RWPE2 (cell line): Measurements from ENCODE around the gene ECD.
A peak's percentile ranks its signal among the peaks of the same experiment; 100 is the strongest.

ENCODE experiments used
- ATAC-seq: fragments of 200-7000 bp; cut with Tn5 transposase; 3 replicates; pipeline ENCODE4 v1.9.1; 2021; ENCODE audit warnings: low read depth
- DNase-seq: peaks from one replicate; pipeline ENCODE4 v3.0.0-alpha.2; 2020; ENCODE audit warnings: low spot score
- H3K27ac ChIP-seq: fragments of 450-650 bp; 2 replicates; pipeline ENCODE4 v1.5.1; 2017; ENCODE audit warnings: mild to moderate bottlenecking; ENCODE audit not compliant: poor library complexity, severe bottlenecking
- H3K27me3 ChIP-seq: fragments of 250-450 bp; sonication (Bioruptor Pico); 2 replicates; pipeline ENCODE4 v1.5.1; 2021; ENCODE audit warnings: mild to moderate bottlenecking, moderate library complexity; ENCODE audit not compliant: insufficient read depth, poor library complexity, severe bottlenecking
- H3K36me3 ChIP-seq: fragments of 250-450 bp; sonication (Bioruptor Pico); 2 replicates; pipeline ENCODE4 v1.5.1; 2020; ENCODE audit warnings: low read depth, mild to moderate bottlenecking, moderate library complexity
- H3K4me1 ChIP-seq: fragments of 250-450 bp; sonication (Bioruptor Pico); 2 replicates; pipeline ENCODE4 v1.5.1; 2021; ENCODE audit warnings: mild to moderate bottlenecking, moderate library complexity; ENCODE audit not compliant: insufficient read depth, poor library complexity, severe bottlenecking
- H3K4me3 ChIP-seq: fragments of 250-450 bp; sonication (Bioruptor Pico); 2 replicates; pipeline ENCODE4 v1.5.1; 2021; ENCODE audit warnings: mild to moderate bottlenecking, moderate library complexity; ENCODE audit not compliant: severe bottlenecking
- H3K9me3 ChIP-seq: fragments of 250-450 bp; sonication (Bioruptor Pico); 2 replicates; pipeline ENCODE4 v1.5.1; 2021; ENCODE audit warnings: mild to moderate bottlenecking, moderate library complexity; ENCODE audit not compliant: severe bottlenecking
- TF ChIP-seq, protein P1 (sequence below): fragments of 450-650 bp; IDR thresholded peaks from one replicate; pipeline ENCODE4 v1.5.1; 2017; ENCODE audit warnings: mild to moderate bottlenecking, moderate library complexity; ENCODE audit not compliant: poor library complexity, severe bottlenecking

The ECD gene

DNA sequence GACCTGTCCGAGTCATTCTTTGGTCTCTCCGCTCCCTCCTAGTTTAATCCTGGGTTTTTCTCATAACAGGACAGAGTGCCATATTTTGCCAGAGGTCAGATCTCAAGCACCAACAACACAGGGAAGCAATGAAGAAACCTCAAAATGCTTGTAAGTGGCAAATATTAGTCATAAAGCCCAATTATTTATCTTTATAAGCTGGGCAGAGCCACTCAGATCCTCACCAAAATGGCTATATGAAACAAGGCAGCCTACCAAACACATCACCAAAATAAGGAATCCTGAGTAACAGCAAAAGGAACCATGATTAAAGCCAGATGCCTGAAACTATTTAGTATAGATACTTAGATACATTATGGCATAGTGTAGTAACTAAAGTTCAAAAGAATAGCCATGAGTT is 4.7 kb downstream of the ECD start:
- no peak for DNase-seq
- Histone ChIP-seq H3K27ac (no peak overlapping the region), H3K27me3 (no peaks in the 10 kb centered on the region), H3K4me3 (no peak overlapping the region), H3K9me3 (no peaks in the 10 kb centered on the region), H3K4me1 (peaks cover 10% of the 10 kb centered on the region), H3K36me3 (peaks cover 63% of the 10 kb centered on the region)
- TF ChIP-seq, protein P1, sequence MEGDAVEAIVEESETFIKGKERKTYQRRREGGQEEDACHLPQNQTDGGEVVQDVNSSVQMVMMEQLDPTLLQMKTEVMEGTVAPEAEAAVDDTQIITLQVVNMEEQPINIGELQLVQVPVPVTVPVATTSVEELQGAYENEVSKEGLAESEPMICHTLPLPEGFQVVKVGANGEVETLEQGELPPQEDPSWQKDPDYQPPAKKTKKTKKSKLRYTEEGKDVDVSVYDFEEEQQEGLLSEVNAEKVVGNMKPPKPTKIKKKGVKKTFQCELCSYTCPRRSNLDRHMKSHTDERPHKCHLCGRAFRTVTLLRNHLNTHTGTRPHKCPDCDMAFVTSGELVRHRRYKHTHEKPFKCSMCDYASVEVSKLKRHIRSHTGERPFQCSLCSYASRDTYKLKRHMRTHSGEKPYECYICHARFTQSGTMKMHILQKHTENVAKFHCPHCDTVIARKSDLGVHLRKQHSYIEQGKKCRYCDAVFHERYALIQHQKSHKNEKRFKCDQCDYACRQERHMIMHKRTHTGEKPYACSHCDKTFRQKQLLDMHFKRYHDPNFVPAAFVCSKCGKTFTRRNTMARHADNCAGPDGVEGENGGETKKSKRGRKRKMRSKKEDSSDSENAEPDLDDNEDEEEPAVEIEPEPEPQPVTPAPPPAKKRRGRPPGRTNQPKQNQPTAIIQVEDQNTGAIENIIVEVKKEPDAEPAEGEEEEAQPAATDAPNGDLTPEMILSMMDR: no peak
- no peak for ATAC-seq

DNA sequence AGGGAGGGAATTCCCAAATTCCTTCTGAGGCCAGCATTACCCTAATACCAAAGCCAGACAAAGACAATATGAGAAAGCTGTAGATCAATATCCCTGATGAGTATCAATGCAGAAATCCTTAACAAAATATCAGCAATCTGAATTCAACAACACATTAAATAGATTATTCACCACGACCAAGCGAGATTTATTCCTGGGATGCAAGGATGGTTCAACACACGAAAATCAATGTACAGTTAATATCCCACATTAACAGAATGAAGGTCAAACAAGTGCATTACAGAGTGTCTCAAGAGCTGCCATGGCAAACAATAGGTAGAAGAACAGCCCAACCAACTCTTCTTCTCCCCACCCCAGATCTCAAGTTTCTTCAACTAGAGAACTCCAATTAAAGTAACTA is 6.1 kb downstream of the ECD start:
- TF ChIP-seq, protein P1: no peak
- H3K4me3 ChIP-seq: no peak overlapping the region
- no peaks in the 10 kb centered on the region for H3K9me3 ChIP-seq
- no peak for DNase-seq
- no peak overlapping the region for H3K27ac ChIP-seq
- no peak for ATAC-seq
- peaks cover 71% of the 10 kb centered on the region for H3K36me3 ChIP-seq
- peaks cover 6% of the 10 kb centered on the region for H3K4me1 ChIP-seq
- H3K27me3 ChIP-seq: no peaks in the 10 kb centered on the region

DNA sequence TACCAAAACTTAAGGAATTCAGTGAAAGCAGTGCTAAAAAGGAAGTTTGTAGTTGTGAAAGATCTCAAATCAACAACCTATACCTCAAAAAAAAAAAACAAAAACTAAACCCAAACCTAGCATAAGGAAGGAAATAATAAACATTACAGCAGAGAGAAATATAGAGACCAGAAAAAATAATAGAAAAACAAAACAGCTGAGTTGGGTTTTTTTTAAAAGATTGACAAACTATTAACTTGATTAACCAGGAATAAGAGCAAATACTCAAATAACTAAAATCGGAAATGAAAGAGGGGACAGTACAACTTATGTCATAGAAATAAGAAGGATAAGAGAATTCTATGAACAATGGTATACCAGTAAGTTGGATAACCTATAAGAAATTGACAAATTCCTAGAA is 6.7 kb downstream of the ECD start:
- Histone ChIP-seq H3K36me3 (peaks cover 71% of the 10 kb centered on the region), H3K9me3 (no peaks in the 10 kb centered on the region), H3K27ac (no peak overlapping the region), H3K4me1 (no peaks in the 10 kb centered on the region), H3K27me3 (no peaks in the 10 kb centered on the region), H3K4me3 (no peak overlapping the region)
- TF ChIP-seq, protein P1: no peak
- no peak for ATAC-seq
- no peak for DNase-seq

DNA sequence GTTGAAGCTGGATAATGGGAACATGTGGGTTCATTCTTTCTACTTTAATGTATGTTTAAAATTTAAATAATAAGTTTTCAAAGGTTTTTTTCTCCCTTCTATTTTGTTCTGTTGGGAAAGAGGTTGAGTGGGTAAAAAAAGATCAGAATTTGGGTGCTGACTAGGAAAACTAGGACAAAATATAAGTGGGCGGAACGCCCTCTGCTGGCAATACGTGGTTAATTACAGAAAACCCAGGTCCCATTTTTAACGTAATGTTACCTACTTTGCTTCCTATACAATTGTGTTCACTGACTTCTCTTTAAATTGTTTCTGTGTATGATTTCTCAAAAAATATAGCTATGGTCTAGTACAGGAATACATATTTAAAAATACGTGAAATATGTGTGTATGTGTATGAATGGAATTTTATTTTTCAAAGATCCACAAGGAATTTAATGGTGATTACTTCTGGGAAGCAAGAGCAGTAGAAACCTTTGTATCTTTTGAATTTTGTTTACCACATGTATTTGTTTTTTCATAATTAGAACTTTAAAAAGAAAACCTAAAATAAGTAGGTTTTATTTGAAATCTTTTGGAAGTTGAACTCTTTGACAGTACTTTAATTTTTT is 8.7 kb downstream of the ECD start:
- Histone ChIP-seq H3K4me3 (no peak overlapping the region), H3K4me1 (no peaks in the 10 kb centered on the region), H3K36me3 (peaks cover 76% of the 10 kb centered on the region), H3K9me3 (no peaks in the 10 kb centered on the region), H3K27ac (no peak overlapping the region), H3K27me3 (no peaks in the 10 kb centered on the region)
- ATAC-seq (no peak), DNase-seq (no peak)
- TF ChIP-seq, protein P1: peak; percentile 93

DNA sequence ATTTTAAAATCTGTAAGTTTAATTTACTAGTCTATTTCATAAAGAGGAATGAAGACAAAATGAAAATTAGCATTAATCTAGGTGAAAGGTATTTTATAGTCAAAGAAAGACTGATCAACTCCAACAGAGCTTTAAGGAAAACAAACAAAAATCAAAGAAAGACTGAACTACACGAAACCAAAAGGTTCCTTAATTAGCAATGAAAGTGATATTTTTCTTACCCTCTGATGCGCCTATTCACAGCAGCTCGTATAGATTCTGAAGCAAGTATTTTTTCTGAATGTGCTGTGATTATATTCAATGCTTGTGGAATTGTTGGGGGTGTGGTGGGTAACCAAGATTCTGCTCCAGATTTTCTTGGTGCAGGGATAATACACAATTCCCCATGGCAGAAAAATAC is 11.8 kb downstream of the ECD start:
- no peak for DNase-seq
- Histone ChIP-seq H3K9me3 (no peaks in the 10 kb centered on the region), H3K4me3 (no peak overlapping the region), H3K36me3 (peaks cover 84% of the 10 kb centered on the region), H3K4me1 (no peaks in the 10 kb centered on the region), H3K27me3 (no peaks in the 10 kb centered on the region), H3K27ac (no peak overlapping the region)
- TF ChIP-seq, protein P1: no peak
- no peak for ATAC-seq
